Measurements from ENCODE around the gene RALGAPA2.

The RALGAPA2 gene

GRCh38 chr20:20492521-20493332 is 219.7 kb downstream of the RALGAPA2 start:
- ChIA-PET POLR2A (no interaction called here), CTCF (no interaction called here)
- no peak overlapping the region for H3K4me3 ChIP-seq (ENCODE audit: low read depth, low read length)
- DNase-seq (ENCODE audit: low read depth, low spot score) = no peak
- no peak for TF ChIP-seq CTCF (IDR thresholded peaks at IDR 0.05; ENCODE audit: insufficient read depth, low read length, missing control alignments)

GRCh38 chr20:20491784-20492264 is 220.6 kb downstream of the RALGAPA2 start:
- no peak for DNase-seq (ENCODE audit: low read depth, low spot score)
- no peak overlapping the region for H3K4me3 ChIP-seq (ENCODE audit: low read depth, low read length)
- CTCF ChIA-PET = no interaction called here
- TF ChIP-seq CTCF (IDR thresholded peaks at IDR 0.05; ENCODE audit: insufficient read depth, low read length, missing control alignments) = no peak
- POLR2A ChIA-PET = no interaction called here

- H3K4me3 ChIP-seq (ENCODE audit: low read depth, low read length) = no peak overlapping the region
- ChIA-PET POLR2A (no interaction called here), CTCF (no interaction called here)
- no peak for TF ChIP-seq CTCF (IDR thresholded peaks at IDR 0.05; ENCODE audit: insufficient read depth, low read length, missing control alignments)
- DNase-seq (ENCODE audit: low read depth, low spot score) = no peak
Observed at GRCh38 chr20:20491110-20491783, 221.2 kb downstream of the RALGAPA2 start.

GRCh38 chr20:20490673-20491072 is 221.8 kb downstream of the RALGAPA2 start:
- no peak for DNase-seq (ENCODE audit: low read depth, low spot score)
- no peak for TF ChIP-seq CTCF (IDR thresholded peaks at IDR 0.05; ENCODE audit: insufficient read depth, low read length, missing control alignments)
- ChIA-PET CTCF (no interaction called here), POLR2A (no interaction called here)
- no peak overlapping the region for H3K4me3 ChIP-seq (ENCODE audit: low read depth, low read length)

GRCh38 chr20:20489648-20490341 is 222.6 kb downstream of the RALGAPA2 start:
- POLR2A ChIA-PET = no interaction called here
- no peak for DNase-seq (ENCODE audit: low read depth, low spot score)
- TF ChIP-seq CTCF (IDR thresholded peaks at IDR 0.05; ENCODE audit: insufficient read depth, low read length, missing control alignments) = no peak
- no peak overlapping the region for H3K4me3 ChIP-seq (ENCODE audit: low read depth, low read length)
- CTCF ChIA-PET = no interaction called here

- no peak for DNase-seq (ENCODE audit: low read depth, low spot score)
- TF ChIP-seq CTCF (IDR thresholded peaks at IDR 0.05; ENCODE audit: insufficient read depth, low read length, missing control alignments) = no peak
- POLR2A ChIA-PET = no interaction called here
- H3K4me3 ChIP-seq (ENCODE audit: low read depth, low read length) = no peak overlapping the region
- CTCF ChIA-PET = no interaction called here
Observed at GRCh38 chr20:20489054-20489453, 223.4 kb downstream of the RALGAPA2 start.

All from AG04449 (cell line).